Lung (tissue), 12 donors: ENCODE data around the gene C1QTNF9B. TPM values are rescaled to one million over a fixed set of nuclear protein-coding genes. Genes with fewer than 3 reads are reported as not detected.

ENCODE experiments used
- ATAC-seq: fragments of 200-7000 bp; cut with Tn5 transposase; one replicate; pipeline ENCODE4 v1.9.1; 2020; ENCODE audit warnings: moderate number of reproducible peaks; ENCODE audit not compliant: insufficient read depth, low FRiP score
- DNase-seq, 3 donors: peaks; one replicate each; pipeline ENCODE4 v3.0.0-alpha.2; 2013 to 2017
- H3K27ac ChIP-seq, 2 donors: one replicate each; pipeline ENCODE4 v1.5.1; 2013; ENCODE audit warnings: mild to moderate bottlenecking in 2 of 2, moderate library complexity in 2 of 2, control low read depth in 1 of 2, inconsistent platforms in 1 of 2, low read depth in 1 of 2, low read length in 1 of 2
- H3K27me3 ChIP-seq, 3 donors: one replicate each; pipeline ENCODE4 v1.5.1; 2013; ENCODE audit warnings: low read length in 2 of 3; ENCODE audit not compliant: control insufficient read depth in 3 of 3, insufficient read depth in 3 of 3
- H3K36me3 ChIP-seq, 4 donors: one replicate each; pipeline ENCODE4 v1.5.1; 2013; ENCODE audit warnings: low read length in 4 of 4, mild to moderate bottlenecking in 1 of 4, moderate library complexity in 1 of 4; ENCODE audit not compliant: control insufficient read depth in 4 of 4, insufficient read depth in 4 of 4
- H3K4me1 ChIP-seq, 5 donors: one replicate each; pipeline ENCODE4 v1.5.1; 2013; ENCODE audit warnings: low read length in 5 of 5, mild to moderate bottlenecking in 2 of 5, moderate library complexity in 1 of 5; ENCODE audit not compliant: control insufficient read depth in 5 of 5, insufficient read depth in 5 of 5
- H3K4me3 ChIP-seq: one replicate; pipeline ENCODE4 v1.5.1; 2013; ENCODE audit warnings: mild to moderate bottlenecking, control low read depth, moderate library complexity
- H3K9ac ChIP-seq, 2 donors: one replicate each; pipeline ENCODE4 v1.5.1; 2013; ENCODE audit warnings: low read length in 2 of 2, control low read depth in 1 of 2; ENCODE audit not compliant: insufficient read depth in 1 of 2
- H3K9me3 ChIP-seq, 4 donors: one replicate each; pipeline ENCODE4 v1.5.1; 2013; ENCODE audit warnings: low read length in 3 of 4, mild to moderate bottlenecking in 1 of 4, moderate library complexity in 1 of 4; ENCODE audit not compliant: control insufficient read depth in 4 of 4, insufficient read depth in 3 of 4
- CTCF ChIP-seq: IDR thresholded peaks from 2 replicates; pipeline ENCODE4 v1.5.1; 2012; ENCODE audit warnings: mild to moderate bottlenecking; ENCODE audit errors: control extremely low read depth, extremely low read depth
- WGBS, 2 donors: extraction: QIAGEN DNeasy Blood & Tissue Kit; methylation state at CpG; one replicate each; pipeline ENCODE4 v1.1.7; 2013; 5-methylcytosine and 5-hydroxymethylcytosine counted together
- polyA plus RNA-seq, 2 donors: library from polyadenylated mRNA; stranded (reverse); fragments of 200-250 nt; gene quantifications; one replicate each; pipeline ENCODE4 v1.2.1, GENCODE V29; 2013
- total RNA-seq, 2 donors: library from RNA; depleted of rRNA in 1 of 2; stranded (reverse); fragments of >200 nt in 1 of 2; gene quantifications; one replicate each; pipeline ENCODE4 v1.2.1, GENCODE V29; 2014 to 2021
- donor health status: control.
- donor health status: control.
- donor health status: Bipolar disorder and iron deficiency.
- donor health status: healthy.
- donor health status: DM: yes; HTN: yes; CAD: no.

C1QTNF9B gene
- total and polyA plus RNA-seq, 4 donors: 0.21 TPM; not detected in 3

- no peak overlapping the region for H3K9ac ChIP-seq
- H3K27ac ChIP-seq: no peak overlapping the region
- ATAC-seq (no peak), DNase-seq (no peak)
- peaks cover 0 to 2% (median 0%) of the 10 kb centered on the region in 5 donors for H3K4me1 ChIP-seq
- H3K4me3 ChIP-seq: no peak overlapping the region
- TF ChIP-seq CTCF: no peak
- H3K36me3 ChIP-seq: no peaks in the 10 kb centered on the region
- no peaks in the 10 kb centered on the region for H3K9me3 ChIP-seq
- WGBS, 2 donors: 83 to 89% methylated on average over 1 of the region's 1 CpG
- no peaks in the 10 kb centered on the region for H3K27me3 ChIP-seq
These were observed 25.7 kb upstream of the C1QTNF9B start for GRCh38 chr13:23923031-23923430.

GRCh38 chr13:23922005-23922932 lies 25.0 kb upstream of the C1QTNF9B start:
- no peak for TF ChIP-seq CTCF
- Histone ChIP-seq H3K4me1 (peaks cover 0 to 2% (median 0%) of the 10 kb centered on the region in 5 donors), H3K4me3 (no peak overlapping the region), H3K9me3 (no peaks in the 10 kb centered on the region), H3K36me3 (no peaks in the 10 kb centered on the region), H3K27me3 (no peaks in the 10 kb centered on the region), H3K9ac (no peak overlapping the region), H3K27ac (peak overlapping the region in 1 of 2 donors; percentile 71)
- peak in 1 of 3 donors; percentile 24 for DNase-seq
- ATAC-seq: peak; percentile 74
- WGBS, 2 donors: 43 to 47% methylated on average over 5 of the region's 5 CpGs

- Histone ChIP-seq H3K9me3 (no peaks in the 10 kb centered on the region), H3K9ac (no peak overlapping the region), H3K4me3 (no peak overlapping the region), H3K27ac (no peak overlapping the region), H3K4me1 (peaks cover 0 to 2% (median 0%) of the 10 kb centered on the region in 5 donors), H3K36me3 (no peaks in the 10 kb centered on the region), H3K27me3 (no peaks in the 10 kb centered on the region)
- TF ChIP-seq CTCF: peak; percentile 52
- ATAC-seq (peak; percentile 39), DNase-seq (peak in 2 of 3 donors; percentile 71 to 77)
- WGBS, 2 donors: 16 to 33% methylated on average over 2 of the region's 2 CpGs
These were observed 24.2 kb upstream of the C1QTNF9B start for GRCh38 chr13:23921451-23921888.
